ENCODE results near the gene PANK1.

The PANK1 gene

DNA sequence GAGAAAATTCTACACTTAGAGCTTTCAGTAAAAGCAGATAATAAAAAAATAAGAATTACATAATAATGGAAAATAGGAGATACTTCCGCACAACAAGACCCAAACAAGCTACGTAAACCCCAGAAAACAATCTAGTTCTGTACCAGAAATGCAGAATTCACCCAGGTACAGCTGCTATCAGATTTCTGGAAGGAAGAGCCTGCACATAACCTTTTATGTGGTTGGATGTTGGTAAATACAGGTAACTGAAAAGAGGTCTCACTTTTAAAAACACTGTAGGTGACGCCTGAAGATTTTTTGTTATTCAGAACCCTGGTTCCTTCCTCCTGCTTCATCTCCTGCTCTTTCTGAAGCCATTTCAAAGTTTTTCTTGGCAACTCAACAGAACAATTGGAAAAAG is 29.9 kb downstream of the PANK1 start:
- no peak for DNase-seq

DNA sequence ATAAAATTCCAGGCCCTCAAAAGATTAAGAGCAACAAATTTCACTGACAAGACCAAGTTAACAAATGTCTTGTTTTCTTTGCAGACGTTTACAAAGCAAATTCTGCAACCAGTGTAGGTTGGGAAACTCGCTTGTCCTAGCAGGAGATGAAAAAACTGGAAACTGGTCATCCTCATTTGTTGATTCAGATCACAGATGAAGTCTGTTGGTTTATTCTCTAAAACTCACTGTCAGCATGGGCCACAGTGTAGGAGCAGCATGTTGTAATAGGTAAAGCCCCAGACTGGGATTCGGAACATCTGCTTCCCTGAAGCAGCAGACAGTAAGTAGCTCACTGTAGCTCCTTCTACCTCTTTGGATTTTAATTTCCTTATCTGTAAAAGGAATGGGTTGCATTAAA is 31.5 kb downstream of the PANK1 start:
- no peak for DNase-seq

DNA sequence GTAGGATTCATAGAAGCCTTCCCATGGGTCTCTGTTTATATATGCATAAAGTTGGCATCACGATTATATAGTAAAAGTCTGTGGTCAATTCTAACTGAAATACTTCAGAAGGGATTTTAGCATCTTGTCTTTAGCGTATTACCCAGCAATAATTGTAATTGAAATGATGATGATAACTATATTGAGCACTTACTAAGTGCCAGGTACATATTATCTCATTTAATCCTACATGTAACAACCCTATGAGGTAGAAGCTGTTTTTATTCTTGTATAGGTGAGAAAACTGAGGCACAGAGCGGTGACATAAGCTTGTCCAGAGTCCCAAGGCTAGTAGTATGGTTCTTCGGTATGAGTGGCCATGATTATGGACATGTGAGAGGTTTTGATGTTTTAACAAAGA is 33.8 kb downstream of the PANK1 start:
- DNase-seq: no peak

DNA sequence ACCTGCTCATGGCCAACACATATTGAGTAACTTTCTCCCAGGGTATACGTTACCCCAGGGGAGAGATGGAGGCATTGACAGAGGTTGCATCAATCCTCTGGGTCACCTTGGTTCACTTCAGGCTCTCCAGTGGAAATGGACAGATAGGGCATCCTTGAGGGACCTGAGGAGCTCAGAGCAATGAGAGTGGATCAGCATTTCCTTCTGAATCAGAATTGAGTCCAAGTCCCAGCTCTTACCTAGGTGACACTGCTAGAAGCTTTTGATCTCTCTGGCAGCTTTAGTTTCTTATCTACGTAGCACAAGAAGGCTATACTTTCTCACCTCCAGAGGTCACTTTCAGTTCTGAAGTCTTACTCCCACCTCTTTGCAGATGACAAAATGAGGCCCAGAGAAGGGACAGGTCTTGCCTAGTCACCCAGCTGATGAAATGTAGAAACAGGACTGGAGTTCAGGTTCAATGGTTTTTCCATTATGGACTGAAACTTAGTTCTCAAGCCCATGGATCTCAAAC is 35.2 kb downstream of the PANK1 start:
- no peak for DNase-seq

DNA sequence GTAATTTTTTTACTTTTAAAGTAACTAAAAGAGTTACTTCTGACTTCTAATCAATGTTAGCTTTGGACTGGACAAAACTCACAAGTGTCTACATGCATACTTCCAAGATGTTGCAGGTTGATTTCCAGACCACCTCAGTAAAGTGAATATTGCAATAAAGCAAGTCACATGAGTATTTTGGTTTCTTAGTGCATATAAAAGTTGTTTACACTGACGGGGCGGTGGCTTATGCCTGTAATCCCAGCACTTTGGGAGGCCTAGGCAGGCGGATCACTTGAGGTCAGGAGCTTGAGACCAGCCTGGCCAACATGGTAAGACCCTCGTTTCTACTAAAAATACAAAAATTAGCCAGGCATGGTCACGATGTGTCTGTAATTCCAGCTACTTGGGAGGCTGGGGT is 40.8 kb downstream of the PANK1 start:
- DNase-seq: no peak

DNA sequence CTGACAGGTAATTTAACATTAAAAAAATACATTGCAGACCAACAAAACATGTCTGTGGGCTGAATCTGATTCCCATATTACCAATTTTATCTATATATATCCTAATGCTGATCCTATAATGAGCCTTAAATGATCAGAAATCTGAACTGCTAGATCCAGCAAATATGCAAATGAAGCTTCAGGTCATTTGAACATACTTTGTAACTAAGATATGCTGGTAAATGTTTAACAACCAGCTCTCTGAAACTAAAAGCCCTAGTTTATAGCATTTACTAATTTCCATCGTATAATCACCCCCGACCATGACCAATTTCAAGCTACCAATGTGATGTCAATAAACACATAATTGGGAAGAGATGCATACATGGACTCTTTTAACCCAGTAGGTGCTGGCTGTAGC is 42.1 kb downstream of the PANK1 start:
- DNase-seq: no peak

DNA sequence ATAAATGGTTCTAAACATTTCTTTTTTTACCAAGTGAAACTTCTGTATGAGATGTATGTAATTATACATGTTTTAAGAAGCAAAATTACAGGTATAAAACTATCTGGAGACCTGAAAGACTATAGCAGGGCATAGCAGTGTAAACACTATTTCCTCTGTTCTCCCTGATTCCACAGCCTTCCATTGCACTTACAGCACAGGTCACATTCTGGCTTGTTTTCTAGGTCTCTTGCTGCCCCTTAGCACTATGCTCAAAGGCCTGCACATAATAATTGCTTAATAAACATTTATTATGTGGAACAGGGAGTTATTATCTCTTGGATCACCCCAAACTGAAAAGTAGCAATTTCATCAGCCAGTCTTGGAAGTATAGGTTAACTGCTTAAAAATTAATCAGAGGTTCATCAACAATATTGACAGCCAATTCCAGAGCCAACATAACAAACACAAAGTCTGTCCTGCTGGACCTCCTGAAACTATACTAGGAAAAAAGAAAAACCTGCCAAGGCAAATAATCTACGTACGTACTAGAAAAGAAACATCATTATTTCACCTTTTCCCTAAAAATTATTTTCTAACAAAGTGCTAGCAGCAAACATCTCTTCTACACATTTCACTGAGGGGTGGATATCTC is 43.2 kb downstream of the PANK1 start:
- DNase-seq: no peak

DNA sequence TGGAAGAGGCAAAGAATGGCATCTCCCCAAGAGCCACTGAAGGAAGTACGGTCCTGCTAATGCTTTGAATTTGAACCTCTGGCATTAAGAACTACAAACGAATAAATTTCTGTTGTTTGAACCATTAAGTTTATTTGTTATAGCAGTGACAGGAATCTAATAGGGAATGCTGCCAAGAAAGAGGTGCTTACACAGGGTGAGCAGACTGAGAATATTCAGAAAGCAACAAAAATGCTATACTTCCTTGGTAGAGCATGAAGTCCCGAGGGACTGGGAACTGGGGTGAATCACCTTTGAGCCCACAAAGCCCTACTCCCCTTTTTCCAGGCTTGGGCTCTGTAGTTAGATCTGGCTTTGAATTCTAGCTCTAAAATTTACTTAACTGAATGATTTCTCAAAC is 45.0 kb downstream of the PANK1 start:
- no peak for DNase-seq

DNA sequence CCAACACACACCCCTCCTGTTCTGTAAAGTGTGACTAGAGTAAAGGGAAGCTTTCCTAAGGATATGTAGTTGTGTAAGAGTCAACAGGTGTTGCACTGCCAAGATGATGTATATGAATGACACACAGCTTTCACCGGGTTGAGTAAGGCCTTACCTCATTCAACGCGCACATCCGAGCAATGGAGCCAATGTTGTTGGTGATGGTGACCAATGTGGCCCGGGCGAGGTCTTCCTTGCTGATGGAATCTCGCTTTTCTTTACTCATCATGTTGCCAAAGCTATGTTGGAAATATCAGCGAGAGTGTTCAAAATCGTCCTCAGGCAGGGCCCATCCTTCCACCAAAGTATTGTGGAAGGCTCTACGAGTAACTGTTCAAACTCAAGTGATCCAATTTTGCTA is 52.0 kb downstream of the PANK1 start:
- DNase-seq: no peak

DNA sequence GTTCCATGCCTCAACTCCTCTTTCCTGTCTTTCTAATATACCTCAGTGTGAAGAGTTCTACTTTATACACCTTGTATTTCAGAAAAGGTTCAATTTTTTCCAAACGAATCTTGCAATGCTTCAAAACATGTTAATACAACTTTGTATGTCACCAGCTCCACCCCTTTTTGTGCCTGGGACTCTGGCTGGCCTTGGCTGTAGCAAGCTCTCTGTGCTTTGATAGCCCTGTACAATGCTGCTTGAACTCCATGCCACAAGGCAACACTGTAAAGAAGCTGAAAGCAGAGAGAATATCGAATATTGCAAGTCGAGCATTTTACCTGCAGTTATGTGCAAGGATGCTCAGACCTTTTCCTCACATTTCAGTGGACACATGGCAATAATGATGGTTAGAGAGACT is 52.5 kb downstream of the PANK1 start:
- DNase-seq: no peak

DNA sequence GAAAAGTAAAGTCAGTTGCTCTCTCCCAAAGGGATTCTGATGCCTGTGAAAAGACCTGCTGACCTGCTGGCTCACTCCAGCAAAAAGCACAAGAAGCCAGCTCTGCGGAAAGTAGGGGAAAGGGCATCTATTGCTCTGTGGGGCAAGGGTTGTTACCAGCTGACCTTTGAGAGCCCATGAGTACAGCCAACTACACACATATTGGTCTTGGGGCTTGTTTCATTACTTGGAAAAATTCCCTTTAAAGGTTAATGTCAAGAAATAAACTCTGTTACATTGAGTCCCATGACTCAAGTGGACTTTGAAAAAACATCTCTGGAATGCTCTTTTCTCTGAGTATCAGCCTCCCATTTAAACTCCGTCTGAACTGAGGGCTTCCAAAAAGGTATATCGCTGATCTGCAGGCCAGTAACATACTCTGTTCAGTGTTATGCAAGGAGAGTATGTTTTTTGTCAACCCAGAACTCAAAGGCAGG is 53.2 kb downstream of the PANK1 start:
- no peak for DNase-seq

DNA sequence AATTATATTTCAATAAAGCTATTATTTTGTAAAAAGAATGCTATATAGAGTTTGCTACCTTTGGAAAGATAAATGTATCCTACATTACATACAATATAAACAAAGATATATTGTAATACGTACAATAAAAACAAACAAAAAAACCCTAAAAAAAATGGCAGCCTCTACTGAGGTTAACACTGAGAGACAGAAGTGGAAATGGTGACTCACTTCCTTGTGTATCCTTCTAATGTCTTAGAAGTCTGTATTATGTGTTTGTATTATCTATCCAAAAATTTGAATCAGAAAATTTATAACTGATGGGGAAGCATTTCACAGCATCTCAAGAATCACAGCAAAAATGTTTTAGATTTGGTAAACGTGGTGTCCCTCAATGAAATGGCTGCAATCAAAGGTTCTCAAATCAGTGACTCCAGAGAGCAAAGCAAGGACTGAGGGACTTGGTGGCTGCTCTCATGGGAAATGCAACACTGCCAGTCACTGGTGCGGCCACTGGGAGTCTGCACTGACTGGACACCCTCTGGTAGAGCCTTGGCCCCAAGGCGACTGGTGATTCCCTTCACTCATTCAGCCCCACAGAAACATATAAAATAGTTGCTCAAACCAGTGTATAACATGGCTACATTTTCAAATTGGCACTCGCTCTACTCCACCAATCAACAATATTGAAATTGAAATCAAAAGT is 53.8 kb downstream of the PANK1 start:
- DNase-seq: no peak

DNA sequence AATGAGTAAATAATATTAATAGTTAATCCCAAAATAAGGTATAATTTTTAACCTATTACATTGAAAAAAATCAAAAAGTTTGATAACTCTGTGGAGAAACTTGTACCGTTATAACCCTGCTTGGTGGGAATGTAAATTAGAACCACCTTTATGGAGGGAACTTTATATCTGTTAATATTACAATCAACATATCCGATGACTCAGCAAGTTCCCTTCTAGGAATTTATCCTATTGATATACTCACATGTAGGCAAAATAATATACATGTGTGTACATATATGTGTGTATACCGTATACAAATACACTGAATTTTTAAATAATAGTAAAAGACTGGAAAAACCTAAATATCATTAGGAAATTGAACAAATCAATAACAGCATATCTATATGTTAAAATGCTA is 54.7 kb downstream of the PANK1 start:
- DNase-seq: no peak

DNA sequence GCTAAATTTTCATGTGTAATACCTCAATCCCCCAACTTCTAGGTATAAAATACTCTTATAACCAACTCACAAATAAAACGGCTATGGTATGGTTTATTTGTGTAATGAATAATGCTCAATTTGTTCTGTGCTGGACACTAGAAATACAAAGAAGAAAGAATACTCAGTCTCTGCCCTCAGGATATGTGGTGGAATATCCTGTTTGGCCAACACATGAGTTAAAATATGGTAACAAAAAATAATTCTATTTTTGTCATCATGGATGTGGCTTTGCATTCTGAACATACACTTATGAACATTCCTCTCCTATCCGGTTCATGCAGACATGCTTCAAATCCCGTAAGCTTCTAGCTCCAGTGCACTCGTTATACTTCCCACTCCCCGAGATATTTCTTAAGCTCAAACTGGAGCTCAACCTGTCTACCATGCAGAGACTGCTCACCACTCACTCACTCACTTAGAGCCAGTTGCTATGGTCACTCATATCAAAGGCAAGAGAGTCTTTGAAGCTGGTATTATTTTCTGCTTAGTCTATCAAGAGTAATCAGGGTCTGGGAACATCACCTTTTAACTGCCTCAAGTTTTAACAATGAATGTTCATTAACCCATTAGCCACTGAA is 55.8 kb downstream of the PANK1 start:
- no peak for DNase-seq

DNA sequence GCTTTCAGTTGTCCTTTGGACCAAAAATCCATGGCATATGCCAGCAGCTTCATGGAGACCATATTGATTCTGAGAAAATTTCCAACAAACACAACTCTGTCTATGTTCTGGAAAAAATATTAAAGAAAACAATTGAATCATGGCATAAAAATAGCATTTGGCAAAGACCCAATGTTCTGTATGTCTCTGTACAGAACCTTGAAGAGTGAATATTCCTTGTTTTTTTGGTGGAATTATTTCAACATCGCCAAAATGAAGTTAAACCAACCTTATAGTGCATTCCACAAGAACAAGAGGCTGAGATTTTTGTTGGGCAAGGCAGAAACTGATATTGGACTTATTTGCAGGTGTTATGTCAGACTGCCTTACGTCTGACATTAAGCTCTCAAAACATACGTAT is 56.4 kb downstream of the PANK1 start:
- no peak for DNase-seq

DNA sequence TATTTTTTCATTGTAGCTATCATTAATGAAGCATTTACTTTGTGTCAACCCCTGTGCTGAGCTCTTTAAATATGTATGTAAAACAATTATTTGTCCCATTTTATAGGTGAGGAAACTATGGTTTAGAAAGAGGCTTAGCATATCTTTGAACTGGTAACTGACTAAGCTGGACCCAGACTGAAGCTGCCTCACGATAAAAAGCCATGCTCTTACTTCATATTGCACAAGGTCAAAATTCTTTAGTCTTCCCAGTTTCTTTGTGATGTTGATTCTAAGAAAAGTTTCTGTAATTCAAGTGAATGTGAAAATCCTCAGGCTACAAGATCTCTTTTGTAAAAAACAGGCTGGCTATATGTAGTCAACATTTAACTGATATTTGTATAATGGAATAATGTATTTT is 63.0 kb downstream of the PANK1 start:
- DNase-seq: no peak

DNA sequence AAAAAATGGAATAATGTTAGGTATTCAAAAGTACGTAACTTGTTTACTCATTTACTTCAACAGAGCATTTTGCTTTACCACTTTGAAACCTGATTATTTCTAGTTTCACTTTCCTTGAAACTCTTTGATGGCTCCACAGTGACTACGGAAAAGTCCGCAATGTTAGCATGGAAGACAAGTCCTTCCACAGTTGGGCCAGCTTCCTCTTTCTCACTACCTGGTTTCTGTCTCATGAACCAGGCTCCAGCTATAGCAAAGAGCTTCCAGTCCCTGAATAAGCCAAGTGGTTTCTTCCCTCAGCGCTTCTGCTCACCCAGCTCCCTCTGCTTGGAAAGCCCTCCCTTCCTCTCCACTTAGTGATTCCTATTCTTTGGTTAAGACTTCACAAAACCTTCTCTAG is 64.8 kb downstream of the PANK1 start:
- no peak for DNase-seq

DNA sequence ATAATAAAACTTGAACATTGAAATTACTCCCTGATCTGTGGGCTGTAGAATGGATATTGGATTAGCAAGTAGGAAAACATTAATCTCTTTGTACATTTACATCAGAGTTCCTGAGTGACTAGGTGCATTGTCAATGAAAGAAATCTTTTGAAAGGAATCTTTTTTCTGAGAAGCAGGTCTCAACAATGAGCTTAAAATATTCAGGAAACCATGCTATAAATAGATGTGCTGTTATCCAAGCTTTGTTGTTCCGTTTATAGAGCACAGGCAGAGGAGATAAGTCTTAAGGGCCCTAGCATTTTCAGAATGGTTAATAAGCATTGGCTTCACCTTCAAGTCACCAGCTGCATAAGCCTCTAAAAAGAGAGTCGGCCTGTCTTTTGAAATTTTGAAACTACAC is 68.3 kb downstream of the PANK1 start:
- DNase-seq: no peak

DNA sequence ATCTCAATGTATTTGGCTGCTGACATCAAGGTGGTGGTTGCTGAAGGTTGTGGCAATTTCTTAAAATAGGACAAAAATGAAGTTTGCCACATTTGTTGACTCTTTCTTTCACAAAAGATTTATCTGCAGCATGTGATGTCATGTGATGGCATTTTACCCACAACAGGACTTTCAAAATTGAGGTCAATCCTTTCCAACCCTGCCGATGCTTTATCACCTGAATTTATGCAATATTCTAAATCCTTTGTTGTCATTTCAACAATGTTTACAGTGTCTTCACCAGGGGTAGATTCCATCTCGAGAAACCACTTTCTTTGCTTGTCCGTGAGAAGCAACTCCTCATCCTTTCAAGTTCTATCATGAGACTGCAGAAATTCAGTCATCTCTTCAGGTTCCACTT is 69.0 kb downstream of the PANK1 start:
- DNase-seq: no peak

DNA sequence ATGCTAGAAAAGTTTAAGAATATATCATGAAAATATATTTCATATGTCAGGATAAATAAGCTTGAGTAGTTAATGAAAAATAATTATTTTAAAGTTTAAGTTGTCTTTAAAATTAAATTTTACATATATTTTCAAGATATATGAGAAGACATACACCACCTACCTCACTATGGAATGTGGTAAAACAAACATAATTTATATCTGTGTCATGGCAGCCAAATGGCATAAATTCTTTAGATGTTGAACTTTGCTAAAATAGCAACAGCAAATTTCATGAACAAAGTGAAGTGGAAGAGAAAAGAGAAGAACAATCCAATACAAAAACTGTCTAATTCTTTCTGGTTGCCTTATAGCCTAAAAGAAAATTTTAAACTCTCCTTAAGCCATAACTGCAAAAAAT is 70.0 kb downstream of the PANK1 start:
- no peak for DNase-seq

DNA sequence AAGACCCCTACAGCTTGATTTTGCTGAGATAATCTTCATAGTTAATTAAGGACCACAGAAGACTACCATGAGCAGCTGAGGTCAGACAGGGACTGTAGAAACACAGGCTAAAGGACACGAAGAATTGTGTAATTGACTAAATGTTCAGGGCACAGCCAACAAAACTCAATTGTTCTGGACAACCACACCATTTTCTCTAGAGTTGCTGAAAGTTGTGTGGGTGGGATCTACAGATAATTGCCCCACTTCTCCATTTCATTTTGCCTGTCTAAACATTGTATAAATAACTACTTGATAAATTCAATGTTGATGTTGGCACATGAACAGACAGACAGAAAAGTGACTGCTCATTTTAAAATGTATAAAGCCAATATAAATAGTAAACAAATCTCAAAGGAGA is 70.7 kb downstream of the PANK1 start:
- no peak for DNase-seq

DNA sequence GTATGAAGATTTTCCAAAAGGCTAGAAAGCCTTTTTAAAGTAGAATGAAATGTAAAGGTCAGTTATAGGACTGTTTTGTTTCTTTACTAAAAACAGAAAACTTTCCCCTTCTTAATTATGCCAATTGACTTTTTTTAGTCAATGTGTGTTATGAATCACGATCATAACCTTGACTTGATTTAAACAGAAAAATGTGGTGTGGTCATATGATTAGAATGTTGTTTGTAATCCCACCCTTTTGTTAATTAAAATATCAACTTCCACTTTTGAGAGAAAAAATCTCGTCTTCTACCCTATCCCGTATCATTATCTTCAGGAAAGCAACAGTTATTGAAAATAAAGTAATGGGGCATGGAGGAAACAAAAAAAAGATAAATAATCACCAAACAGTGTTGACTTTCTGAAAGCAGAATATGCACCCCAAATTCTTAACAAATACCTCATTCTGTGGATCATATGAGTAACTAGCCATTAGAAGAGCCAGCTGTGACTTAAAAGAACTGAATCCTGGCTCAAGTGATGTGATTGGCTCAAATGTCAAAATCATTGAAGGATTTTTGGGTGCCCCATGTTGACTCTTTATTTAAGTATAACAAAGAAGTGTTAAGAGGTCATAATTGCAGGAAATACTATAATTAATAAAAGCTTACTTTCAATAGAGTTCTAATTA is 77.3 kb downstream of the PANK1 start:
- no peak for DNase-seq

DNA sequence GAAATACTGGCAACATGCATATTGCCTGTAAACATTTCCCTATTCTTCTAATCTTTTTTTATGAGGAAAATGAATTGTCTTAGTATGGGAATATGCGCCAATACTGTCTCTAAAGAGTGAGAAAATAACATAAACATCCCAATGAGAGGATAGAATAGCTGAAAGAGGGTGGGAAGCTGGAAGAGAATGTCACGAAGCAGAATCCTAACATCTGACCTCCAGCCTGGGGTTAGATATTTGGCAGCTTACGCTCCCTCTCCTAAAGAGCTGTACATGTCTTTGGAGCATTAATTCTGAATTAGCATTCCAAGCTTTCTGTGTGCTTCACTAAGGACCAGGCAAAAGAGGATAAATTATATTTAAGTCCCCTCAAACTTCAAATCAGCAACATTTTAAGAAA is 78.0 kb downstream of the PANK1 start:
- no peak for DNase-seq
